Gastrocnemius medialis (tissue), 4 donors: ENCODE measurements around the gene RNF220.

ENCODE experiments used
- CTCF ChIP-seq, 5 experiments: fragments of 450-650 bp in 3 of 5; fragments of 200-600 bp in 2 of 5; sonication (generic) in 2 of 5; IDR thresholded peaks in 4 of 5; conservative IDR thresholded peaks in 1 of 5; 1 replicate in 4 of 5; 2 replicates in 1 of 5; pipeline ENCODE4 v1.5.1; 2016 to 2019; ENCODE audit warnings: antibody characterized with exemption in 5 of 5, mild to moderate bottlenecking in 3 of 5, moderate library complexity in 3 of 5
- POLR2A ChIP-seq, 2 donors: fragments of 450-650 bp; IDR thresholded peaks; one replicate each; pipeline ENCODE4 v1.6.1; 2017; ENCODE audit warnings: antibody characterized with exemption in 2 of 2, mild to moderate bottlenecking in 2 of 2, moderate library complexity in 2 of 2

- no peak for TF ChIP-seq CTCF (IDR thresholded peaks at IDR 0.05 in 4 of 5, conservative IDR thresholded peaks at IDR 0.05 in 1 of 5)
- TF ChIP-seq POLR2A (IDR thresholded peaks at IDR 0.05), result no peak
These were observed 245.2 kb downstream of the RNF220 start for GRCh38 chr1:44650159-44650831.
